ENCODE results near the gene ALOX5AP. TPM values are rescaled to one million over a fixed set of nuclear protein-coding genes. Genes with fewer than 3 reads are reported as not detected.

The ALOX5AP gene
- total RNA-seq, 2 experiments from 2014 or later: 184 to 220 TPM

DNA sequence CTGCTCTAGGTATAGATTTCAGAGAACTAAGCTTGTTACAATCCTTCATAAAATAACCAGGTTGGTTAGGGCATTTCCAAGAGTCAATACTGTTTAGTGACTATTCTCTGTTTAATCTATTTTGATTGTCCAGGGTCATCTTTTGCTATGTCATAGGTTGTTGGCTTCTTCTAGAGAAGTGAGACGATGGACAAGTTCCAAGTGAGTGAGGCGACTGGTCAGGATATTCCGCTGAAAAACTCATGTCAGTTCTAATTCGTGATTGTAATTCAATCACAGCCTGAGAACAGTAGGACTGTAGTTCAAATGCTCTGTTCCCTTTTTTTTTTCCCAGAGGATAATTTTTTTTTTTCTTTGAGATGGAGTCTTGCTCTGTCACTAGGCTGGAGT lies 15.8 kb upstream of the ALOX5AP start:
- DNase-seq (no peak), ATAC-seq (no peak)
- Mint-ChIP-seq H3K4me1 (peaks cover 21% of the 10 kb centered on the region), H3K36me3 (peaks cover 3% of the 10 kb centered on the region), H3K4me3 (no peak overlapping the region), H3K27ac (no peak overlapping the region), H3K9me3 (ENCODE audit: low read depth) (peaks cover 3% of the 10 kb centered on the region), H3K27me3 (peaks cover 9% of the 10 kb centered on the region)
- CTCF ChIA-PET: interaction anchor here (1.3 kb wide), 1 partner anchor 15 kb away, joined by 3 read pairs; no protein-coding TSS in a partner anchor

DNA sequence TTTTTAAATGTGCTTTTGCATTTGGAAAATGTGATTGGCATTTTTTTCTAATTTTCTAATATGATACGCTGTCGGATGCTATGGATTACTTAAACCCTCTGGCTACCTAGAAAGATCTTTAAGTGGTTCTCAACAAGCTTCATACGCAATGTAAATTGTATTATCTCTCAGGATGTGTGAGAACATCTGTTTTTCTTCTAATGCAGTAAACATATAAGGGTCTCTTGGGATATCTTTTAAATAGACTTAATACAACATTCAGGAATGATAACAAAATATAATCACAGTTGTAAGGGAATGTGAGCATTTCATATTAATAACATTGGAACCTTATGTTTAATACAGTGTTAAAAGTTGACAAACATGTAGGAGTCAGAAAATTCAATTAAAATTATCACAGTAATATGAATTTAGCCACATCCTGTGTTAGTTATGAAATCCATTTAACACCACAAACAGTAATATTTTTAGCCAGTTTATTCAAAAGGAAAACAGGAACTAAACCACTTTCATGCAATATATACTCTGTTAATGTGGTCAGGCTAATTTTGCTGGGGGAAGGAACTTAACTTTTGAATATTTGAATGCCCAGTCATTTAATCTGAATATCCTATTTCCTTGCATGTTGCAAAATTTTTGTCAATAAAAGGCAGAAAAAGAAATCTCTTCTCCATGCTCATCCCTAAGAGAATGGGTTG lies 15.0 kb upstream of the ALOX5AP start:
- Mint-ChIP-seq H3K27me3 (peaks cover 9% of the 10 kb centered on the region), H3K4me1 (peaks cover 21% of the 10 kb centered on the region), H3K27ac (peak overlapping the region; percentile 37), H3K4me3 (no peak overlapping the region), H3K9me3 (ENCODE audit: low read depth) (peaks cover 3% of the 10 kb centered on the region), H3K36me3 (peaks cover 3% of the 10 kb centered on the region)
- CTCF ChIA-PET: no interaction called here
- DNase-seq (no peak), ATAC-seq (peak; percentile 33)

DNA sequence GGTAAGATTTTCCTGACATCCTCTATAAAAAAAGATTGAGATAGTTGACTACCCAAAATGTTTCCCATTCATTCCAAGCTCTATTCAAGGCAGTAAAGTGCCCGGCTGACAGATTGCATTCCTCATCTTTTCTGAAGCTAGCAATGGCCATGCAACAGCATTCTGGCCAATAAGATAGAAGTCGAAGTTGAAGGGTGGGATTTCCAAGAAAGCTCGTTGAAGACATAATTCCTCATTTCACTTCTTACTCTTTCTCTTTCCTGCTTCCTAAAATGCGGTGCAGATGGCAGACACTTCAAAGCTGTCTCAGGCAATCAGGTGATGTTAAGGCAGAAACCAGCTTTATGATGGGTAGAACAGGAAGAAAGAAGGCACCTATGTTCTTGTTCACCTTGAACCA lies 13.4 kb upstream of the ALOX5AP start:
- peaks cover 6% of the 10 kb centered on the region for H3K27me3 Mint-ChIP-seq
- H3K9me3 Mint-ChIP-seq (ENCODE audit: low read depth): peaks cover 3% of the 10 kb centered on the region
- CTCF ChIA-PET: interaction anchor here (0.6 to 1.4 kb wide), 3 partner anchors 8 to 349 kb away, joined by 3 read pairs; no protein-coding TSS in a partner anchor
- DNase-seq: no peak
- H3K27ac Mint-ChIP-seq: no peak overlapping the region
- H3K36me3 Mint-ChIP-seq: peaks cover 3% of the 10 kb centered on the region
- H3K4me3 Mint-ChIP-seq: no peak overlapping the region
- ATAC-seq: no peak
- H3K4me1 Mint-ChIP-seq: peaks cover 21% of the 10 kb centered on the region

DNA sequence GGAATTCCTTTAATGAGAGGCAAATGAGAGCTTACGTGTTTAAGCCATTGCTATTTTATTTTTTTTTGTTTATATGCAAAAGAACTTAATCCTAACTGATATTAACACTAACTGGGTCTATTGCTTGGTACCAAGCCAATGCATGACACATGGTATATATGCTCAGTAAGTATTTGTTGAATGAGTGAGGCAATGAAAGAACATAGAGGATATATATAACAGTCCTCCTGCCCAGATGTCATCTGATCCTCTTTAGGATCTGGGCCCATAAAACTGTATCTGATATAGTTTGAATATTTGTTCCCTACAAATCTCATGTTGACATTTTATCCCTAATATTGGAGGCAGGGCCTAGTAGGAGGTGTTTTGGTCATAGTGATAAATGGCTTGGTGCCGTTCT lies 13.0 kb upstream of the ALOX5AP start:
- DNase-seq: no peak
- no peak overlapping the region for H3K27ac Mint-ChIP-seq
- peaks cover 3% of the 10 kb centered on the region for H3K36me3 Mint-ChIP-seq
- H3K9me3 Mint-ChIP-seq (ENCODE audit: low read depth): peaks cover 3% of the 10 kb centered on the region
- CTCF ChIA-PET: interaction anchor here (0.6 to 1.4 kb wide), 3 partner anchors 8 to 350 kb away, joined by 3 read pairs; no protein-coding TSS in a partner anchor
- H3K27me3 Mint-ChIP-seq: peaks cover 6% of the 10 kb centered on the region
- no peak for ATAC-seq
- peaks cover 21% of the 10 kb centered on the region for H3K4me1 Mint-ChIP-seq
- H3K4me3 Mint-ChIP-seq: no peak overlapping the region

DNA sequence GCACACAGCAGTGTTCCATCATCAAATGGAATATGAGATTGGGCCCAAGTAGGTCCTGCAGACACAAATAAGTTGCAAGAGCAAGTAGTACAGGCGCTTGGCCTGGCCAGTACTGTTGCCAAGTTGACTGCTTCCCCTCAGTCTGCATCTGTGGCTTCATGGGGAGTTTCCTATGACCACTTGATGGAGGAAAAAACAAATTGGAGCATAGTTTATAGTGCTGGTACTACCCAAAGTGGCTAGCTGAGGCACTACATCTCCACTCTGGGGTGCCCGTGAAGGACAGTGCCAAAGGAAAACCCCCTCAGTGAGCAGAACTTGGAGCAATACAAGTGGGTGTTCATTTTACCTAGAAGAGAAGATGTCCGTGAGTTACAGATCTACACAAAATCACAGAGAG lies 10.6 kb upstream of the ALOX5AP start:
- Mint-ChIP-seq H3K27me3 (peaks cover 3% of the 10 kb centered on the region), H3K36me3 (peaks cover 3% of the 10 kb centered on the region), H3K4me1 (peaks cover 19% of the 10 kb centered on the region), H3K9me3 (ENCODE audit: low read depth) (peaks cover 3% of the 10 kb centered on the region), H3K27ac (no peak overlapping the region), H3K4me3 (no peak overlapping the region)
- ATAC-seq (no peak), DNase-seq (no peak)
- CTCF ChIA-PET: interaction anchor here (0.9 kb wide), 1 partner anchor 10 kb away, joined by 5 read pairs; the partner anchor contains the start of gene ALOX5AP

DNA sequence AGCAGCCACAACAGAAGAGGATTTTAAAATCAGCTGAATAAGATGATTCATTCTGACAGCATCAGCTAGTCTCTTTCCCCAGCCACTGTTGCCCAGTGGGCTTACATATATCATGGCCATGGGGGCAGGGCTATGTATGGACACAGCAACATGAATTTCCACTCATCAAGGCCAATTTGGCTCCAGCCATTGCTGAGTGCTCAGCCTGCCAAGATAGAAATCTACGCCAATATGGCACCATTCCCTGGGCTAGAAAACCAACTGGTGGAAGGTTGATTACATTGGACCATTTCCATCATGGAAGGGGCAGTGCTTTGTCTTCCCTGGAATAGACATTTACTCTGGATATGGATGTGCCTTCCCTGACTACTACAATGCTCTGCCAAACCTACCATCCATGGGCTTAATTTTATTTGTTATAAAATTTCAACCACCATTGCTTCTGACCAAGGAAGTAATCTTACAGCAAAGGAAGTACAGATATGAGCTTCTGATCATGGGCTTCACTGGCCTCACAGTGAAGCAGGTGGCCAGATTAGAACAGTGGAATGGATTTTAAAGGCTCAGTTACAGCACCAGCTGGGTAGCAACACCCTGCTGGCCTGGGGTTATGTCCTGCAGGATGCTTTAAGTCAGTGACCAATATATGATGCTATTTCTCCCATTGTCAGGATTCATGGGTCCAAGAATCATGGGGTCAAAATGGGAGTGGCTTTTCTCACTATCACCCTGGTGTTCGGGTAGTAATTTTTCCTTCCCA lies 9.8 kb upstream of the ALOX5AP start:
- no peak overlapping the region for H3K4me3 Mint-ChIP-seq
- H3K4me1 Mint-ChIP-seq: peaks cover 15% of the 10 kb centered on the region
- DNase-seq (no peak), ATAC-seq (no peak)
- no peak overlapping the region for H3K27ac Mint-ChIP-seq
- CTCF ChIA-PET: no interaction called here
- peaks cover 3% of the 10 kb centered on the region for H3K27me3 Mint-ChIP-seq
- peaks cover 3% of the 10 kb centered on the region for H3K9me3 Mint-ChIP-seq (ENCODE audit: low read depth)
- H3K36me3 Mint-ChIP-seq: peaks cover 3% of the 10 kb centered on the region

DNA sequence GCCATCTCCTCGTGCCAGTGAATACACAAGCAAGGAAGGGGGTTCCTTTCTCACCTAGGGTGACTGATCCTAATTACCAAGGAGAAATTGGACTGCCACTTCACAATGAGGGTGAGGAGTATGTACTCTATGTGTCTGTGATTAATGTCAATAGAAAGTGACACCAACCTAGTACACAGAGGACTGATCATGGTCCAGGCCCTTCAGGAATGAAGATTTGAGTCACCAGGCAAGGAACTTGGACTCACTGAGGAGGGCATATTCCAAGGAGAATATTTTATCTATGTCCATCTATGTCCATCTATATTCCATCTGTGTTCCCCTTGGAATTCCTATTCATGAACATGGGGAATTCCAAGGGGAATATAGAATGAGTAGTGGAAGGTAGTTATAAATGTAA lies 9.2 kb upstream of the ALOX5AP start:
- CTCF ChIA-PET: interaction anchor here (1.1 kb wide), 1 partner anchor 14 kb away, joined by 4 read pairs; no protein-coding TSS in a partner anchor
- no peak for ATAC-seq
- peaks cover 8% of the 10 kb centered on the region for H3K4me1 Mint-ChIP-seq
- H3K4me3 Mint-ChIP-seq: no peak overlapping the region
- H3K27me3 Mint-ChIP-seq: peaks cover 3% of the 10 kb centered on the region
- peaks cover 3% of the 10 kb centered on the region for H3K36me3 Mint-ChIP-seq
- peaks cover 3% of the 10 kb centered on the region for H3K9me3 Mint-ChIP-seq (ENCODE audit: low read depth)
- DNase-seq: no peak
- no peak overlapping the region for H3K27ac Mint-ChIP-seq

DNA sequence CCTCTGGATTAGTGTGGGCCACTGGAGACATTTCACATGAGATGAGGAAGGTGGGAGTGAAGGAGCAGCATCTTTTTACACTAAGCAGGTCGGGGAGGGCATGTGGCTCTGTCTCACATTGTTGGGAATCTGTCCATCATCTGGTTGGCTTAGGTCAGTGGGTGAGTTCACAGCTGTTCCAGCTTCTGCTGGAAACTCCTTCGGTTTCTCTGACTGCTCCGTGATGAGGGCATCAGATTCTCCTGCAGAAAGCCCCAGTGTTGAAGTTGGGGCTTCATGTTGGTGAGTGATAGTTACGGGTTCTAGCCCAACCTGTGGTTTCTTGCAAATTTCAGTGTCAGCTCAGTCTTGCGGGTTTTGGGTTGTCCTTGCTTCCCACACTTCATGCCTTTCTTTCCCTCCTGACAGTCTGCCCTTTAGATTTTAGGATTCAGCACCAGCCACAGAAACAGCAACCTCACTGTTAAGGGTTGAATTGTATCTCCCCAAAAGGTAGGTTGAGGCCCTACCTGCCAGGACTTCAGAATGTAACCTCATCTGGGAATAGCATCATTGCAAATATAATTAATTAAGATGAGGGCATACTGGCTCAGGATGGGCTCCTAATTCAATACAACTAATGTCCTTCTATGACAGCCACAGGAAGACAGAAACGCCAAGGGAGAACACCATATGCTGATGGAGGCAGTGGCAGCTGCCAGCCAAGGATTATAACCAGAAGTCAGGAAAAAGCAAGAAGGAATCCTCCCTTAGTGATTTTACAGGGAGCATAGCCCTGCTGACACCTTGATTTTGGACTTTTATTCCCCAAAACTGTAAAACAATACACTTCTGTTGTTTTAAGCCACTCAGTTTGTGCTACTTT lies 7.6 kb upstream of the ALOX5AP start:
- Mint-ChIP-seq H3K36me3 (peaks cover 4% of the 10 kb centered on the region), H3K4me1 (peaks cover 4% of the 10 kb centered on the region), H3K27ac (no peak overlapping the region), H3K9me3 (ENCODE audit: low read depth) (peaks cover 3% of the 10 kb centered on the region), H3K4me3 (no peak overlapping the region), H3K27me3 (no peaks in the 10 kb centered on the region)
- CTCF ChIA-PET: interaction anchor here (1.0 to 1.2 kb wide), 2 partner anchors 11 to 61 kb away, joined by 3 read pairs; no protein-coding TSS in a partner anchor
- no peak for DNase-seq
- no peak for ATAC-seq

DNA sequence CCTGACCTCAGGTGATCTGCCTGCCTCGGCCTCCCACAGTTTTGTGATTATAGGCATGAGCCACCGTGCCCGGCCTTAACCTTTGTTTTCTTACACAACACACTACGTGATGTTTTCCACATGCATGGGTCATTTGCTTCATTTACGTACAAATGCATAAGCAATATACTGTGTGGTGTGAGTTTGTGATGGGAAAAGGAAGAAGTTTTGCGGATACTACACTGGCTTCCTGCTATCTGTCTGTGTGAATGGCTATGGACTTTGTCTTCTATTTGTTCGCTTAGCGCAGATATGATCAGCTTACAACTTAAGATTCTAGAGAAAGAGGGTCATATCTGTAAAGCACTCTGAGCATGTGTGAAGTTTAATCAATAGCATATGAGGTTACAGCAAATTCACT lies 5.5 kb upstream of the ALOX5AP start:
- Mint-ChIP-seq H3K9me3 (ENCODE audit: low read depth) (no peaks in the 10 kb centered on the region), H3K36me3 (peaks cover 4% of the 10 kb centered on the region), H3K4me1 (peaks cover 18% of the 10 kb centered on the region), H3K27me3 (no peaks in the 10 kb centered on the region), H3K27ac (no peak overlapping the region), H3K4me3 (no peak overlapping the region)
- no peak for ATAC-seq
- CTCF ChIA-PET: interaction anchor here (0.9 to 1.2 kb wide), 2 partner anchors 8 to 51 kb away, joined by 3 read pairs; no protein-coding TSS in a partner anchor
- DNase-seq: no peak

DNA sequence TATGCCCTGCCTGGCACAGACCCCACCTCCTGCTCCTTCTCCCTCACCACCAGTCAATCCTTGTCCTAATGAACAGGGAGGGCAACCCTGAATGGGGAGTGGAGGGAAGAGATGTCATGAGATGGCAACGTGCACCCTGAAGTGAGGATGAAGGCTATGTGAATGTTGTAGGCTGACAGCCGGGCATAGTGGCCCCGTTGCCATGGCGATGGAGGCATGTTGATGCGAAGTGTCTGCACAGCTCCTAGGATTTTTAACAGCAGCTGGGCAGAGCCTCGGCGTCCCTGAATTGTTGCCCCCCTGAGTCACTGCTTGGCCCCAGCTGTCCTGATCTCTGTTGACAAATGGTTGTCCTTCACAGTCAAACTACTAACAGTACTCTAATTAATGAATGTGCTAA lies 4.8 kb upstream of the ALOX5AP start:
- H3K4me3 Mint-ChIP-seq: no peak overlapping the region
- no peaks in the 10 kb centered on the region for H3K27me3 Mint-ChIP-seq
- no peak for ATAC-seq

DNA sequence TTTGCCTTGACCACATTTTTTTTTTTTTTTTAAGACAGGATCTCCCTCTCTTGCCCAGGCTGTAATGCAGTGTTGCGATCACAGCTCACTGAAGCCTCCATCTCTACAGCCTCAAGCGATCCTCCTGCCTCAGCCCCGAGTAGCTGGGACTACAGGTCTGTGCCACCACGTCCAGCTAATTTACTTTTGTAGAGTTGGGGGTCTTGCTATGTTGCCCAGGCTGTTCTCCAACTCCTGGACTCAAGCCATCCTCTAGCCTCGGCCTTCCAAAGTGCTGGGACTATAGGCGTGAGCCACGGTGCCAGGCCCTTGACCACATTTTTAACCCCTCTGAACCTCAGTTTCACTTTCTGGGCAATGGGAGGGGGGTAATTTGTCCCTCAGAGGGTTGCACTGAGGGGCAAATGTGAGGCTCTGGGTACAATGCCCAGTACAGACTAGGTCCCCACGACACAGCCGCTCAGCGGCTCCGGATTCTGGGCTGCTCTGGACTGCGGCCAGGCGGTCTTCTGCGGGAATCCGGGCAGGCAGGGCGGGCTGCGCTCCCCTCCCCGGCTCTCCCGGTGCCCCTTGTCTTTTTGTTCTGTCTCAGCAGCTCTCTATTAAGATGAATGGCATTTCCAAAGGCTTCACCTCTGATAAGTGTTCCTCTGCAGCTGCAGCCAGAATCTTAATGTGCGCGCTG lies 3.8 kb upstream of the ALOX5AP start:
- H3K27ac Mint-ChIP-seq: no peak overlapping the region

More for the DNA sequence above, 4.8 kb upstream of the ALOX5AP start:
- peaks cover 22% of the 10 kb centered on the region for H3K4me1 Mint-ChIP-seq
- no peak for DNase-seq
- no peak overlapping the region for H3K27ac Mint-ChIP-seq
- no peaks in the 10 kb centered on the region for H3K9me3 Mint-ChIP-seq (ENCODE audit: low read depth)
- CTCF ChIA-PET: interaction anchor here (0.9 to 1.2 kb wide), 2 partner anchors 9 to 52 kb away, joined by 3 read pairs; no protein-coding TSS in a partner anchor
- H3K36me3 Mint-ChIP-seq: peaks cover 5% of the 10 kb centered on the region

DNA sequence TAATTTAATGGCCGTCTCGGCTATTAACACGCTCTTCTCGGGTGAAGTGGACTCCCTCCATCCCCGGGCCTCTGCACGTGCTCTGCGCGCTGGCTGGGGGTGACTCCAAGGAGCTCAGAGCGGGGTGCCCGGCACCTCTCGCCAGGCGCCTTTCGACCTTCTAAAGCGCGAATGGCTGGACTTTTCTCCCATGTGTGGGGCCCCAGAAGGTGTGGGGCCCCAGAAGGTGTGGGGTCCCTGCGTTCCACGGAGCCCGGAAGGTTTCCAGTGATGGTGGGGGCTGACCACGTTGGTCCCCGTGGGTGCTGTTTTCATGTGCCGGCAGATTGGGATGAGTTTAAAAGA lies 3.3 kb upstream of the ALOX5AP start:
- H3K4me3 Mint-ChIP-seq: no peak overlapping the region

More for the DNA sequence above, 3.8 kb upstream of the ALOX5AP start:
- ATAC-seq (no peak), DNase-seq (no peak)
- H3K4me1 Mint-ChIP-seq: peaks cover 23% of the 10 kb centered on the region
- no peaks in the 10 kb centered on the region for H3K9me3 Mint-ChIP-seq (ENCODE audit: low read depth)
- H3K36me3 Mint-ChIP-seq: peaks cover 10% of the 10 kb centered on the region
- CTCF ChIA-PET: interaction anchor here (0.6 kb wide), 1 partner anchor 71 kb away, joined by 3 read pairs; no protein-coding TSS in a partner anchor
- H3K27me3 Mint-ChIP-seq: no peaks in the 10 kb centered on the region
- no peak overlapping the region for H3K4me3 Mint-ChIP-seq

More for the DNA sequence above, 3.3 kb upstream of the ALOX5AP start:
- Mint-ChIP-seq H3K36me3 (peaks cover 14% of the 10 kb centered on the region), H3K4me1 (peaks cover 28% of the 10 kb centered on the region), H3K9me3 (ENCODE audit: low read depth) (no peaks in the 10 kb centered on the region), H3K27ac (no peak overlapping the region), H3K27me3 (no peaks in the 10 kb centered on the region)
- ATAC-seq (no peak), DNase-seq (no peak)
- CTCF ChIA-PET: no interaction called here

All from activated CD8-positive, alpha-beta memory T cell treated with anti-CD3 and anti-CD28 coated beads, Interleukin-2, amount 10 ng/mL, durations not matched to agents 7 days and 5 days (primary cell).